HUES48 (cell line): ENCODE results near the gene ATXN7L1.
A peak's percentile ranks its signal among the peaks of the same experiment; 100 is the strongest.

ENCODE experiments used
- H3K27ac ChIP-seq: one replicate; pipeline ENCODE4 v1.7.0; 2013; ENCODE audit warnings: low read depth, low read length, inconsistent platforms
- H3K27me3 ChIP-seq: 2 replicates; pipeline ENCODE4 v1.6.1; 2013; ENCODE audit warnings: mild to moderate bottlenecking, low read length; ENCODE audit not compliant: control insufficient read depth, insufficient read depth
- H3K36me3 ChIP-seq: 2 replicates; pipeline ENCODE4 v1.6.1; 2013; ENCODE audit warnings: low read length; ENCODE audit not compliant: control insufficient read depth, insufficient read depth
- H3K4me1 ChIP-seq: 2 replicates; pipeline ENCODE4 v1.6.1; 2013; ENCODE audit warnings: mild to moderate bottlenecking, low read length; ENCODE audit not compliant: control insufficient read depth, insufficient read depth
- H3K4me3 ChIP-seq: 2 replicates; pipeline ENCODE4 v1.5.1; 2013; ENCODE audit warnings: mild to moderate bottlenecking, low read depth, low read length
- H3K9ac ChIP-seq: 2 replicates; pipeline ENCODE4 v1.6.1; 2013; ENCODE audit warnings: mild to moderate bottlenecking, low read depth, low read length, moderate library complexity
- H3K9me3 ChIP-seq: 2 replicates; pipeline ENCODE4 v1.6.1; 2013; ENCODE audit warnings: low read length; ENCODE audit not compliant: control insufficient read depth, insufficient read depth

Gene ATXN7L1

GRCh38 chr7:105788816-105789349, 87.5 kb downstream of the ATXN7L1 start:
- H3K27ac ChIP-seq = no peak overlapping the region
- peaks cover 7% of the 10 kb centered on the region for H3K4me1 ChIP-seq
- no peaks in the 10 kb centered on the region for H3K9me3 ChIP-seq
- H3K4me3 ChIP-seq = no peak overlapping the region
- 0 out of 2 replicates have a peak, but pooled peaks cover 4% of the 10 kb centered on the region for H3K36me3 ChIP-seq
- no peak overlapping the region for H3K9ac ChIP-seq
- H3K27me3 ChIP-seq = no peaks in the 10 kb centered on the region

GRCh38 chr7:105788356-105788755, 88.0 kb downstream of the ATXN7L1 start:
- H3K4me1 ChIP-seq = peaks cover 7% of the 10 kb centered on the region
- H3K9me3 ChIP-seq = no peaks in the 10 kb centered on the region
- H3K36me3 ChIP-seq = 0 out of 2 replicates have a peak, but pooled peaks cover 4% of the 10 kb centered on the region
- H3K9ac ChIP-seq = no peak overlapping the region
- no peak overlapping the region for H3K4me3 ChIP-seq
- no peaks in the 10 kb centered on the region for H3K27me3 ChIP-seq
- no peak overlapping the region for H3K27ac ChIP-seq

- Histone ChIP-seq H3K4me1 (peaks cover 7% of the 10 kb centered on the region), H3K4me3 (no peak overlapping the region), H3K9ac (no peak overlapping the region), H3K27ac (no peak overlapping the region), H3K27me3 (no peaks in the 10 kb centered on the region), H3K9me3 (no peaks in the 10 kb centered on the region), H3K36me3 (0 out of 2 replicates have a peak, but pooled peaks cover 4% of the 10 kb centered on the region)
Measured at GRCh38 chr7:105787793-105788192, 88.6 kb downstream of the ATXN7L1 start.

- no peak overlapping the region for H3K9ac ChIP-seq
- H3K27ac ChIP-seq = no peak overlapping the region
- H3K36me3 ChIP-seq = 0 out of 2 replicates have a peak, but pooled peaks cover 4% of the 10 kb centered on the region
- H3K27me3 ChIP-seq = no peaks in the 10 kb centered on the region
- peaks cover 3% of the 10 kb centered on the region; the same call in 1 of the 2 replicates for H3K4me1 ChIP-seq
- no peaks in the 10 kb centered on the region for H3K9me3 ChIP-seq
- H3K4me3 ChIP-seq = no peak overlapping the region
Measured at GRCh38 chr7:105786520-105787470, 89.6 kb downstream of the ATXN7L1 start.

- Histone ChIP-seq H3K4me1 (peaks cover 3% of the 10 kb centered on the region), H3K27ac (no peak overlapping the region), H3K4me3 (no peak overlapping the region), H3K36me3 (0 out of 2 replicates have a peak, but pooled peaks cover 4% of the 10 kb centered on the region), H3K27me3 (0 out of 2 replicates have a peak, but pooled peaks cover 3% of the 10 kb centered on the region), H3K9me3 (no peaks in the 10 kb centered on the region), H3K9ac (no peak overlapping the region)
Measured at GRCh38 chr7:105782391-105783042, 93.9 kb downstream of the ATXN7L1 start.

- H3K36me3 ChIP-seq = no peaks in the 10 kb centered on the region
- H3K27ac ChIP-seq = no peak overlapping the region
- H3K9me3 ChIP-seq = no peaks in the 10 kb centered on the region
- no peak overlapping the region for H3K4me3 ChIP-seq
- H3K27me3 ChIP-seq = 0 out of 2 replicates have a peak, but pooled peaks cover 3% of the 10 kb centered on the region
- no peak overlapping the region for H3K9ac ChIP-seq
- H3K4me1 ChIP-seq = peaks cover 26% of the 10 kb centered on the region
Measured at GRCh38 chr7:105779856-105780780, 96.3 kb downstream of the ATXN7L1 start.

GRCh38 chr7:105778956-105779355, 97.4 kb downstream of the ATXN7L1 start:
- no peak overlapping the region for H3K4me3 ChIP-seq
- H3K36me3 ChIP-seq = no peaks in the 10 kb centered on the region
- H3K4me1 ChIP-seq = peaks cover 36% of the 10 kb centered on the region
- no peak overlapping the region for H3K27ac ChIP-seq
- H3K9me3 ChIP-seq = no peaks in the 10 kb centered on the region
- H3K9ac ChIP-seq = no peak overlapping the region
- 0 out of 2 replicates have a peak, but pooled peaks cover 3% of the 10 kb centered on the region for H3K27me3 ChIP-seq

GRCh38 chr7:105776986-105777910, 99.2 kb downstream of the ATXN7L1 start:
- no peaks in the 10 kb centered on the region for H3K36me3 ChIP-seq
- H3K4me1 ChIP-seq = peaks cover 53% of the 10 kb centered on the region
- H3K27ac ChIP-seq = peak overlapping the region; percentile 94
- no peak overlapping the region for H3K9ac ChIP-seq
- 0 out of 2 replicates have a peak, but pooled peaks cover 3% of the 10 kb centered on the region for H3K27me3 ChIP-seq
- no peaks in the 10 kb centered on the region for H3K9me3 ChIP-seq
- H3K4me3 ChIP-seq = no peak overlapping the region

GRCh38 chr7:105776068-105776790, 100.2 kb downstream of the ATXN7L1 start:
- H3K27me3 ChIP-seq = 0 out of 2 replicates have a peak, but pooled peaks cover 3% of the 10 kb centered on the region
- no peak overlapping the region for H3K9ac ChIP-seq
- H3K27ac ChIP-seq = peak overlapping the region; percentile 94
- H3K4me3 ChIP-seq = no peak overlapping the region
- no peaks in the 10 kb centered on the region for H3K9me3 ChIP-seq
- H3K36me3 ChIP-seq = no peaks in the 10 kb centered on the region
- peaks cover 57% of the 10 kb centered on the region for H3K4me1 ChIP-seq
